ENCODE measurements around the gene TMEM86B.

The TMEM86B gene, protein sequence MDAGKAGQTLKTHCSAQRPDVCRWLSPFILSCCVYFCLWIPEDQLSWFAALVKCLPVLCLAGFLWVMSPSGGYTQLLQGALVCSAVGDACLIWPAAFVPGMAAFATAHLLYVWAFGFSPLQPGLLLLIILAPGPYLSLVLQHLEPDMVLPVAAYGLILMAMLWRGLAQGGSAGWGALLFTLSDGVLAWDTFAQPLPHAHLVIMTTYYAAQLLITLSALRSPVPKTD

DNA sequence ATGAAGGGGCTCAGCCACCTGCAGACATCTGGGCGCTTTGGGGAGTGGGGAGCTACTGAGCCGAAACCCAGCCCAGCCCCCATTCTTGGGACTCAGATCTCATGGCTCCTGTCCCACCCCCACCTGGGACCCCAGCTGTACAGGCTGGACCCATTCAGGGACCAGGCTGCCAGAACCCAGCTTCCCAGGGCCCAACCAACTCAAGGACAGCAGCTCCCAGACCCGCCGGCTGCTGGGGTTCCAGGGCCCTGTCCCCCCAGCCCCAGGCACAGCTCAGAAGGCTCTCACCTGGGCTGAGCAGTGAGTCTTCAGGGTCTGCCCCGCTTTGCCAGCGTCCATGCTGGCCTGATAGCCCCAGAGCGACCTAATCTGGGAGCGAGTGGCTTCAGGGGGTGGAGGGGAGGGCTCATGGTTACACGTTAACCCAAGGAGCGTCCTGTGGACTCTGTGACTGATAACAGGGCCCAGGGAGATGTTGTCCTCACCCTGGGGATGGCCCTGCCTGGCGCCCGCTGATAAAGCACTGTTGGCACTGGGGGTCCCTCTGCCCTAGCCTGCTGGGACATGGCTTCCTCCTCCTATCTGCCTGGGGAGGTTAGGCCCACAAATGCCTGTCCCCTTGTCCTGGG, at the start of gene TMEM86B:
TSS of gene TMEM86B (minus strand) at position 361 of the 629 bp plus-strand sequence. CDS start at position 339, 22 bp downstream.
- H3K27ac ChIP-seq (ENCODE audit: low read length) = no peak within 1 kb of the TSS
- no peak within 1 kb of the TSS for H3K4me3 ChIP-seq (ENCODE audit: low read depth in 1 of 2, low read length in 2 of 2)
- H3K36me3 ChIP-seq (ENCODE audit: control insufficient read depth in 1 of 2, insufficient read depth in 2 of 2, low read length in 2 of 2) = peaks cover 6 to 68% of the 10 kb centered on the region in 2 donors
- H3K4me1 ChIP-seq (ENCODE audit: control insufficient read depth in 1 of 2, insufficient read depth in 2 of 2, low read length in 2 of 2) = peaks cover 0 to 16% of the 10 kb centered on the region in 2 donors
- H3K27me3 ChIP-seq (ENCODE audit: low read depth, low read length) = no peaks in the 10 kb centered on the region
- H3K9me3 ChIP-seq (ENCODE audit: control insufficient read depth in 1 of 2, low read length in 2 of 2) = no peaks in the 10 kb centered on the region

DNA sequence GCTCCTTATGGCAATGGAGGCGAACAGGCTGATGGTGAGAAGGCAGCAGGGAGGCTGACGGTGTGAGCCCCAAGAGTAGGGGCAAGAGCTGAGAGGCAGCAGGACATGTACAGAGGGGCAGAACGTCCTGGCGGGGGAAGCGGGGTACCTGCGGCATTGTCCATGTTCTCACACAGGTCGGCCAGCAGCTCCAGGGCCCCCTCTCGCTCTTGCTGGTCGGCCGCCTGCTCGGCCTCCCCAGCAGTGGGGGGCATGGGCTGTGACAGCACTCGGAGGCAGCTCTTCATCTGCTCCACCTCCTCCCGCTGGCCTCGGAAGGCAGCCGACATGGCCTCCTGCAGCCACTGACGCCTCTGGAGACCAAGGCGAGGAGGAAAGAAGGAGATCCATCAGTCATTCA, 48.9 kb upstream of the TMEM86B start:
- Histone ChIP-seq H3K36me3 (ENCODE audit: control insufficient read depth in 1 of 2, insufficient read depth in 2 of 2, low read length in 2 of 2) (peaks cover 10 to 38% of the 10 kb centered on the region in 2 donors), H3K4me1 (ENCODE audit: control insufficient read depth in 1 of 2, insufficient read depth in 2 of 2, low read length in 2 of 2) (peaks cover 0 to 19% of the 10 kb centered on the region in 2 donors), H3K27ac (ENCODE audit: low read length) (peak overlapping the region; percentile 39), H3K4me3 (ENCODE audit: low read depth in 1 of 2, low read length in 2 of 2) (no peak overlapping the region), H3K9me3 (ENCODE audit: control insufficient read depth in 1 of 2, low read length in 2 of 2) (no peaks in the 10 kb centered on the region), H3K27me3 (ENCODE audit: low read depth, low read length) (no peaks in the 10 kb centered on the region)

DNA sequence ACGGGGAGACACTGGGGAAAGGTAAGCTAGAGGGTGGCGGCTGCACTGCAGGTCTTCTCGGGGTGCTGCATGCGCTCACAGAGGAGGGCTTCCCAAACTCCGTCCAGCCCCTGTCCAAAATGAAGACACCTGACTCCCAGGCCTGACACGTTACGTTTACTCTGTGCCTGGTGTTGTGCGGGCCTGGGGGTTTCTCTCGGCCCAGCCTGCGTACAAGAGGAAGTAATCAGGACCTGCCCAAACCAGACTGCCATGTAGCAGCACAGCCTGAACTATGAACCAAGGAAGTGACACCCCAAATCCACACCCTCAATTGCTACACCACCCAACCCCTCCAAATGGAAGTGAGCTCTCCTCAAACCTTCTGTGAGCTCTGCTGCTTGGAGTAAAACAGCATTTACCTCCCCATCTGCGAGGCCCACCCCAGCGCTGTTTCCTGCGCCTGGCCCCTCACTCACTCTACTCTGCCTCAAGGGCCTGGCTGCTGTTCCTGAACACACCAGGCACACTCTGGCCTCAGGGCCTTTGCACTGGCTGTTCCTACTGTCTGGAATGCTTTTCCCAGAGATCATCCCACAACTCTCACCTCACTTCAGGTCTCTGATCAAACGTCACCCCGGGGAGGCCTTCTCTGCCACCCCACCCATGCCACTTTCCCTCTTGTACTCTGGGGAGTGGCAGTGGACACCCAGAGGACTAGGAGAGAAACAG, 48.3 kb upstream of the TMEM86B start:
- H3K4me3 ChIP-seq (ENCODE audit: low read depth in 1 of 2, low read length in 2 of 2) = no peak overlapping the region
- no peaks in the 10 kb centered on the region for H3K9me3 ChIP-seq (ENCODE audit: control insufficient read depth in 1 of 2, low read length in 2 of 2)
- peaks cover 0 to 19% of the 10 kb centered on the region in 2 donors for H3K4me1 ChIP-seq (ENCODE audit: control insufficient read depth in 1 of 2, insufficient read depth in 2 of 2, low read length in 2 of 2)
- no peaks in the 10 kb centered on the region for H3K27me3 ChIP-seq (ENCODE audit: low read depth, low read length)
- peaks cover 10 to 38% of the 10 kb centered on the region in 2 donors for H3K36me3 ChIP-seq (ENCODE audit: control insufficient read depth in 1 of 2, insufficient read depth in 2 of 2, low read length in 2 of 2)
- H3K27ac ChIP-seq (ENCODE audit: low read length) = peak overlapping the region; percentile 39

DNA sequence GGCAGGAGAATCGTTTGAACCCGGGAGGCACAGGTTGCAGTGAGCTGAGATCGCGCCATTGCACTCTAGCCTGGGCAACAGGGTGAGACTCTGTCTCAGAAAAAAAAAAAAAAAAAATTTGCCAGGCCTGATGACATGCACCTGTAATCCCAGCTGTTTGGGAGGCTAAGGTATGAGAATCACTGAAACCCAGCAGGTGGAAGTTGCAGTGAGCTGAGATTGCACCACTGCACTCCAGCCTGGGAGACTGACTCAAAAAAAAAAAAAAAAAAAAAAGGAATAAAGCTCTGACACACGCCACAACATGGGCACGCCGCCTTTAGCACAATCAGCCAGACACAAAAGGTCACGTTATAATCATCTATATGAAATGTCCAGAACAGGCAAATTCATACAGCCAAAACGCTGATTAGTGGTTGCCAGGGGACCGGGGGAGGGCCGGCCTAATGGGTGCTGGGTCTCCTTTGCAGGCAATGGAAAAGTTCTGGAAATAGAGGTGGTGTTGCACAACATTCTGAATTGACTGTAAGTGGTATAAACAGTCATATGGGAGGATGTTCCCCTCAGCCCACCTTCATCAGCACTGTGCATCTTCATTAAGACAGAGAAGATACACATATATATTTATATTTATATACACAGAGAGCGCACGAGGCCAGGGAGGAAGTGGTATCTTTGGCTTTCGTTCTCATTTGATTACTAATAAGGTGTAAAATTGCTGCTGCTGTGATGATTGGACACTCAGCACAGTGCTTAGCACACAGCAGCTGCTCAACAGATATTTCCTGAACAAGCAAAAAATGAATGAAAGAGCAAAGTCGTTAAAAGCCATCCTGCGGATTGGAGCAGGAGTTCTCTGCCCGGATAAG, 47.5 kb upstream of the TMEM86B start:
- H3K27me3 ChIP-seq (ENCODE audit: low read depth, low read length) = no peaks in the 10 kb centered on the region
- peaks cover 10 to 45% of the 10 kb centered on the region in 2 donors for H3K36me3 ChIP-seq (ENCODE audit: control insufficient read depth in 1 of 2, insufficient read depth in 2 of 2, low read length in 2 of 2)
- no peak overlapping the region for H3K4me3 ChIP-seq (ENCODE audit: low read depth in 1 of 2, low read length in 2 of 2)
- no peak overlapping the region for H3K27ac ChIP-seq (ENCODE audit: low read length)
- H3K9me3 ChIP-seq (ENCODE audit: control insufficient read depth in 1 of 2, low read length in 2 of 2) = no peaks in the 10 kb centered on the region
- H3K4me1 ChIP-seq (ENCODE audit: control insufficient read depth in 1 of 2, insufficient read depth in 2 of 2, low read length in 2 of 2) = peaks cover 0 to 19% of the 10 kb centered on the region in 2 donors

DNA sequence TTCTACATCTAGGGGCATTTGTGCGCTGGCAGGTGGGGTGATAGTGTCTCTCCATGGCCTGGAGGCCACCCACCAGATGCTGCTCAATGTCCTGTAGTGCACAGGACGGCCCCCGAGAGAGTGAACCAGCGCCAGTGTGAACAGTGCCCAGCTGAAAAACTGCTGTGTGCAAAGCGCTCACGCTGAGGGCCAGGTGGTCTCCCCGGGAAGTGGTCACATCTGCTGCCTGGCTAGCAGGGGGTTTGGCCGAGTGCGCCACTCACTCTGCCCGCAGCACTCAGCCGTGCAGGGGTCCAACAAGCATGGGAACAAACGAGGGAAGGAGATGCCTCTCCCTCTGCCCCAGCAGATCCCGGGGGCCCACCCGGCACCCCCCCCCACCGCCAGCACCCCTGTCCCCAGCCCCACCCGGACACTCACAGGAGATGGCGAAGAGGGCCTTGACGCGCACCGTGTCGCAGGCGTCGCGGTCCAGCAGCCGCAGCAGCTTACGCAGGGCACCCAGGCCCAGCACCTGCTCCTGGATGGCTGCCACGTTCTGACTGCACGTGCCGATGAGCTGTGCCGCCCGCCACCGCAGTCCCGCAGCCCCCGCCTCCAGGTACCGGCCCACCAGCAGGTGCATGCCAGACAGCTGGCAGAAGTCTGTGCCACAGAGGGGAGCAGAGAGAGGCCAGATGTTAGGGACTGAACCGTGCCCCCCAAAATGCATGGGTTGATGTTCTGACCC, 45.6 kb upstream of the TMEM86B start:
- H3K27me3 ChIP-seq (ENCODE audit: low read depth, low read length) = no peaks in the 10 kb centered on the region
- no peak overlapping the region for H3K4me3 ChIP-seq (ENCODE audit: low read depth in 1 of 2, low read length in 2 of 2)
- H3K9me3 ChIP-seq (ENCODE audit: control insufficient read depth in 1 of 2, low read length in 2 of 2) = no peaks in the 10 kb centered on the region
- peaks cover 0 to 6% of the 10 kb centered on the region in 2 donors for H3K4me1 ChIP-seq (ENCODE audit: control insufficient read depth in 1 of 2, insufficient read depth in 2 of 2, low read length in 2 of 2)
- H3K36me3 ChIP-seq (ENCODE audit: control insufficient read depth in 1 of 2, insufficient read depth in 2 of 2, low read length in 2 of 2) = peaks cover 10 to 57% of the 10 kb centered on the region in 2 donors
- no peak overlapping the region for H3K27ac ChIP-seq (ENCODE audit: low read length)

DNA sequence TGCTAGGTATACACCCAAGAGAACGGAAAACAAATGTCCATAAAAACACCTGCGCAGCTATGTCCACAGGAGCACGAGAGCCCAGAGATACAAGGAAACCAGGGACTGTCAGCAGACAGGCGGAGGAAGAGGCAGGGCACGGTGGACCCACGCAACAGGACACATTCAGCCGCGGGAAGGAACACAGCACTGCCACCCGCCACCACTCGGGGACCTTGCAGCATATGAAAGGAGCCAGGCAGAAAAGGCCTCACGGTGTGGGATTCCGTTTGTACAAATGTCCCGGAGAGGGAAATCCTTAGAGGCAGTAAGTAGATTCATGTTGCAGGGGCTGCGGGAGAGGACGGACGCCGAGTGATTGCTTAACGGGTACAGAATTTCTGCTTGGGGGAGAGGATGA, 43.6 kb upstream of the TMEM86B start:
- no peak overlapping the region for H3K27ac ChIP-seq (ENCODE audit: low read length)
- no peaks in the 10 kb centered on the region for H3K27me3 ChIP-seq (ENCODE audit: low read depth, low read length)
- H3K4me1 ChIP-seq (ENCODE audit: control insufficient read depth in 1 of 2, insufficient read depth in 2 of 2, low read length in 2 of 2) = no peaks in the 10 kb centered on the region
- no peaks in the 10 kb centered on the region for H3K9me3 ChIP-seq (ENCODE audit: control insufficient read depth in 1 of 2, low read length in 2 of 2)
- peaks cover 10 to 47% of the 10 kb centered on the region in 2 donors for H3K36me3 ChIP-seq (ENCODE audit: control insufficient read depth in 1 of 2, insufficient read depth in 2 of 2, low read length in 2 of 2)
- no peak overlapping the region for H3K4me3 ChIP-seq (ENCODE audit: low read depth in 1 of 2, low read length in 2 of 2)

DNA sequence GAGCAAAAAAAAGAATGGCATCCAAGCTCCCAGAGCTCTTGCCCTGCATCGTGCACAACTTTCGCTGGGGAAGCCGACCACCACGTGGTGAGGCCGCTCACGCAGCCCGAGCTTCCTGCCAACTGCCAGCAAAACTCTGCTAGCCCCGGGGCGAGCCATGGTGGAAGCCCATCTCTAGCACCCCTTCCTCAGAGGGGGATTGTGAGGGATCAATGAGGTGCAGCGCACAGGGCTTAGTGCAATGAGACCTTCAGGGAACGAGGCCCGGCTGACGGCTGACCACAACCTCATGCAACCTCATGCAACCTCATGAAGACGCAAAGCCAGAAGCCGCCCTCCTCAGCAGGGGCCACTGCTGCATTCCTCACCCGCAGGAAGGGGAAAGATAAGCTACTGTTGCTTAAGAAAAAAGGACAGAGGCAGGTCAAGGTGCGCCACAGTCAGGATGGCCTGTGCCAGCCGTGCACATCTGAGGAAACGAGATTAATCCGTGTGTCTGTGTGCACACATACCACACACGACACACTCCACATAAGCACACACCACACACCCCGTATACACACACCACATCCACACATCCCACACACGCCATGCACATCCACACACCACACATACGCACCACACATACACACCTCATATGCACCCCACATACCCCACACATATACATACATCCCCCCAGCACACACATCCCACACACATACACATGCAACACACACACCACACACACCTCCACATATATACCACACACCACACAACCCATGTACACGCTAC, 41.8 kb upstream of the TMEM86B start:
- Histone ChIP-seq H3K9me3 (ENCODE audit: control insufficient read depth in 1 of 2, low read length in 2 of 2) (no peaks in the 10 kb centered on the region), H3K27me3 (ENCODE audit: low read depth, low read length) (no peaks in the 10 kb centered on the region), H3K27ac (ENCODE audit: low read length) (no peak overlapping the region), H3K36me3 (ENCODE audit: control insufficient read depth in 1 of 2, insufficient read depth in 2 of 2, low read length in 2 of 2) (peaks cover 10 to 42% of the 10 kb centered on the region in 2 donors), H3K4me1 (ENCODE audit: control insufficient read depth in 1 of 2, insufficient read depth in 2 of 2, low read length in 2 of 2) (no peaks in the 10 kb centered on the region), H3K4me3 (ENCODE audit: low read depth in 1 of 2, low read length in 2 of 2) (no peak overlapping the region)

DNA sequence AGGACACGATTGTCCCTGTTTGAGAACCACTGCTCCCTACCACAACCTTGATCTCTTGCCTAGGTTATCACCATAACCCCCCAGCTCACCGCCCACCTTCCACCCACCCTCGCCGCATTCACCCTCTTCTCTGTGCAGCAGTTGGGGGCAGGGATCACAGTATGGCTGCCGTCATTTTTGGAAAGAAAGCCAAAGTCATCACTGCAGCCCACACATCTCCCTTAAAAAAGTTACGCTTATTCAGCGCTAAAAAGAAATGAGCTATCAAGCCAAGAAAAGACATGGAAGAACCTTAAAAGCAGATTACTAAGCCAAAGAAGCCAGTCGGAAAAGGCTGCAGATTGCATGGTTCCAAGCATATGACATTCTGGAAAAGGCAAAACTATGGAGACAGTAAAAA, 40.7 kb upstream of the TMEM86B start:
- Histone ChIP-seq H3K4me1 (ENCODE audit: control insufficient read depth in 1 of 2, insufficient read depth in 2 of 2, low read length in 2 of 2) (no peaks in the 10 kb centered on the region), H3K27ac (ENCODE audit: low read length) (no peak overlapping the region), H3K27me3 (ENCODE audit: low read depth, low read length) (no peaks in the 10 kb centered on the region), H3K36me3 (ENCODE audit: control insufficient read depth in 1 of 2, insufficient read depth in 2 of 2, low read length in 2 of 2) (peaks cover 10 to 35% of the 10 kb centered on the region in 2 donors), H3K9me3 (ENCODE audit: control insufficient read depth in 1 of 2, low read length in 2 of 2) (no peaks in the 10 kb centered on the region), H3K4me3 (ENCODE audit: low read depth in 1 of 2, low read length in 2 of 2) (no peak overlapping the region)

DNA sequence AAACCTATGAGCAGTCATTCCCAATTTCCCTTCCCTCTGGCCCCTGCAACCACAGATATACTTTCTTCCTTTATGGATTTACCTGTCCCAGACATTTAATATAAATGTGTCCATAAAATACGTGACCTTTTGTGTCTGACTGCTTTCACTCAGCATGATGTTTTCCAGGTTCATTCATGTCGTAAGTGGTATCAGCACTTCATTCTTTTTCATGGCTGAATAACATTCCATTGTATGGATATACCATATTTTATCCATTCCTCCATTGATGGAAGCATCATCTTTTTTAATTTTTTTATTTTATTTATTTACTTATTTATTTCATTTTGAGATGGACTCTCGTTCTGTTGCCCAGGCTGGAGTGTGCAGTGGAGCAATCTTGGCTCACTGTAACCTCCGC, 38.3 kb upstream of the TMEM86B start:
- H3K27me3 ChIP-seq (ENCODE audit: low read depth, low read length) = no peaks in the 10 kb centered on the region
- H3K9me3 ChIP-seq (ENCODE audit: control insufficient read depth in 1 of 2, low read length in 2 of 2) = no peaks in the 10 kb centered on the region
- H3K36me3 ChIP-seq (ENCODE audit: control insufficient read depth in 1 of 2, insufficient read depth in 2 of 2, low read length in 2 of 2) = peaks cover 0 to 28% of the 10 kb centered on the region in 2 donors
- H3K4me3 ChIP-seq (ENCODE audit: low read depth in 1 of 2, low read length in 2 of 2) = no peak overlapping the region
- H3K4me1 ChIP-seq (ENCODE audit: control insufficient read depth in 1 of 2, insufficient read depth in 2 of 2, low read length in 2 of 2) = no peaks in the 10 kb centered on the region
- H3K27ac ChIP-seq (ENCODE audit: low read length) = no peak overlapping the region

DNA sequence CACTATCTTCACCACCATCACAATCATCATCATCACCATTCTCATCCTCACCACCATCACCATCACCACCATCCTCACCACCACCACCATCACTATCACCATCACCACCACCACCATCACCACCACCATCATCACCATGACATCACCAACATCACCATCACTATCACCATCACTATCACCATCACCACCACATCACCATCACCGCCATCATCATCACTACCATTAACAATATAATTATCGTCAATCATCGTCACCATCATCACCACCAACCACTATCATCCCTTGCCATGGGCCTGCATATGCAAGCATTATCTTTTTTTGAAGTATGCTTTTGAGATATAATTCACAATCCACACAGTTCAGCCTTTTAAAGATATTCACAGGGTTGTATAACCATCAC, 37.8 kb upstream of the TMEM86B start:
- H3K27ac ChIP-seq (ENCODE audit: low read length) = no peak overlapping the region
- no peaks in the 10 kb centered on the region for H3K9me3 ChIP-seq (ENCODE audit: control insufficient read depth in 1 of 2, low read length in 2 of 2)
- H3K4me1 ChIP-seq (ENCODE audit: control insufficient read depth in 1 of 2, insufficient read depth in 2 of 2, low read length in 2 of 2) = no peaks in the 10 kb centered on the region
- no peaks in the 10 kb centered on the region for H3K27me3 ChIP-seq (ENCODE audit: low read depth, low read length)
- H3K36me3 ChIP-seq (ENCODE audit: control insufficient read depth in 1 of 2, insufficient read depth in 2 of 2, low read length in 2 of 2) = peaks cover 0 to 26% of the 10 kb centered on the region in 2 donors
- no peak overlapping the region for H3K4me3 ChIP-seq (ENCODE audit: low read depth in 1 of 2, low read length in 2 of 2)
